Measurements from ENCODE around the gene S100A10. TPM values are rescaled to one million over a fixed set of nuclear protein-coding genes. Genes with fewer than 3 reads are reported as not detected.

Gene S100A10
- total and polyA plus RNA-seq, 2 experiments from 2014 or later: 408 to 3,367 TPM

DNA sequence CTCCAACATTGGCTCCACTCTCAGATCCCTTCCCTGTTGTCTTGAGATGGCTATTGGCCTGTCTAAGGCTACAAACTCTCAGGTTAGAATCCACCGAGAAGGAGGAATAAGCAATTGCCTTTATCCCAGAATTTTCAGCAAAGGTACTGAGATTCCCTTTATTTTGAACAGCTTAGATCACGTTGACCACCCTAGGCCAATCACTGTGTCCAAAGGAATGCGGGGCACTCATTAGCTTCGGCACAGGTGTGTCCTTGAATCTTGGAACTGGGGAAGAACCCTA is 36.2 kb upstream of the S100A10 start:
- Histone ChIP-seq H4K20me1 (ENCODE audit: insufficient read depth, poor library complexity, severe bottlenecking) (no peaks in the 10 kb centered on the region), H3K4me1 (ENCODE audit: insufficient read depth) (peaks cover 13% of the 10 kb centered on the region), H3K27me3 (no peaks in the 10 kb centered on the region), H3K9me2 (replicated peaks; ENCODE audit: insufficient read depth) (no peaks in the 10 kb centered on the region), H3K4me2 (no peak overlapping the region), H3K27ac (no peak overlapping the region), H3K9me3 (ENCODE audit: low read depth) (no peaks in the 10 kb centered on the region), H2AFZ (no peak overlapping the region), H3K79me2 (peaks cover 17% of the 10 kb centered on the region), H3K36me3 (replicated peaks; ENCODE audit: insufficient read depth, low read depth) (no peaks in the 10 kb centered on the region), H3K4me3 (no peak overlapping the region)
- DNase-seq (ENCODE audit: low spot score): no peak
- TF ChIP-seq EZH2phosphoT487 (IDR thresholded peaks at IDR 0.05; ENCODE audit: low read depth, severe bottlenecking, unreplicated experiment) (no peak), CTCF (IDR thresholded peaks at IDR 0.05; ENCODE audit: poor library complexity) (no peak), EZH2 (IDR thresholded peaks at IDR 0.05; ENCODE audit: borderline replicate concordance) (no peak)
- 97% methylated on average over 4 of the region's 4 CpGs for WGBS (ENCODE audit: low lambda C conversion rate, missing lambda C conversion rate)

GRCh38 chr1:152029144-152029928 is 35.7 kb upstream of the S100A10 start:
- Histone ChIP-seq H3K36me3 (replicated peaks; ENCODE audit: insufficient read depth, low read depth) (no peaks in the 10 kb centered on the region), H3K79me2 (peaks cover 17% of the 10 kb centered on the region), H3K27me3 (no peaks in the 10 kb centered on the region), H3K4me2 (no peak overlapping the region), H2AFZ (no peak overlapping the region), H3K9me2 (replicated peaks; ENCODE audit: insufficient read depth) (no peaks in the 10 kb centered on the region), H3K9me3 (ENCODE audit: low read depth) (no peaks in the 10 kb centered on the region), H4K20me1 (ENCODE audit: insufficient read depth, poor library complexity, severe bottlenecking) (no peaks in the 10 kb centered on the region), H3K4me3 (no peak overlapping the region), H3K4me1 (ENCODE audit: insufficient read depth) (peaks cover 9% of the 10 kb centered on the region), H3K27ac (no peak overlapping the region)
- WGBS (ENCODE audit: low lambda C conversion rate, missing lambda C conversion rate): 89% methylated on average over 8 of the region's 8 CpGs
- TF ChIP-seq EZH2 (IDR thresholded peaks at IDR 0.05; ENCODE audit: borderline replicate concordance) (no peak), CTCF (IDR thresholded peaks at IDR 0.05; ENCODE audit: poor library complexity) (no peak), EZH2phosphoT487 (IDR thresholded peaks at IDR 0.05; ENCODE audit: low read depth, severe bottlenecking, unreplicated experiment) (no peak)
- no peak for DNase-seq (ENCODE audit: low spot score)

GRCh38 chr1:152026895-152027294 is 33.2 kb upstream of the S100A10 start:
- no peaks in the 10 kb centered on the region for H3K9me2 ChIP-seq (replicated peaks; ENCODE audit: insufficient read depth)
- no peak for TF ChIP-seq EZH2 (IDR thresholded peaks at IDR 0.05; ENCODE audit: borderline replicate concordance)
- no peak for TF ChIP-seq CTCF (IDR thresholded peaks at IDR 0.05; ENCODE audit: poor library complexity)
- no peak for TF ChIP-seq EZH2phosphoT487 (IDR thresholded peaks at IDR 0.05; ENCODE audit: low read depth, severe bottlenecking, unreplicated experiment)
- no peaks in the 10 kb centered on the region for H3K4me1 ChIP-seq (ENCODE audit: insufficient read depth)
- H3K4me2 ChIP-seq: no peak overlapping the region
- H3K27ac ChIP-seq: no peak overlapping the region
- H2AFZ ChIP-seq: no peak overlapping the region
- no peaks in the 10 kb centered on the region for H3K79me2 ChIP-seq
- H3K27me3 ChIP-seq: no peaks in the 10 kb centered on the region
- no peaks in the 10 kb centered on the region for H3K36me3 ChIP-seq (replicated peaks; ENCODE audit: insufficient read depth, low read depth)
- H4K20me1 ChIP-seq (ENCODE audit: insufficient read depth, poor library complexity, severe bottlenecking): no peaks in the 10 kb centered on the region
- DNase-seq (ENCODE audit: low spot score): no peak
- H3K4me3 ChIP-seq: no peak overlapping the region
- no peaks in the 10 kb centered on the region for H3K9me3 ChIP-seq (ENCODE audit: low read depth)
- WGBS (ENCODE audit: low lambda C conversion rate, missing lambda C conversion rate): 74% methylated on average over 3 of the region's 3 CpGs

Measured in hepatocyte (in vitro differentiated cells).